Measurements from ENCODE around the gene PGA3. TPM values are rescaled to one million over a fixed set of nuclear protein-coding genes. Genes with fewer than 3 reads are reported as not detected.

PGA3 gene
- total RNA-seq, 1 experiment from 2014 or later = not detected

GRCh38 chr11:61164606-61165424 lies 38.5 kb upstream of the PGA3 start:
- intact Hi-C loops (cut with micrococcal nuclease) = no loop called here
- Histone ChIP-seq H2AFZ (ENCODE audit: low read depth, low read length, poor library complexity, severe bottlenecking) (no peak overlapping the region), H3K27me3 (ENCODE audit: insufficient read depth, low read length) (no peaks in the 10 kb centered on the region), H3K4me3 (replicated peaks in 1 of 2; ENCODE audit: low read depth in 1 of 2, low read length in 2 of 2) (no peak overlapping the region), H3K27ac (ENCODE audit: low read depth, low read length) (no peak overlapping the region), H3K36me3 (ENCODE audit: control insufficient read depth in 1 of 2, insufficient read depth in 2 of 2, low read length in 2 of 2) (no peaks in the 10 kb centered on the region), H3K4me2 (ENCODE audit: low read length) (no peak overlapping the region), H3K9ac (ENCODE audit: low read length) (no peak overlapping the region), H3K79me2 (ENCODE audit: insufficient read depth, low read length) (peaks cover 11% of the 10 kb centered on the region), H3K9me2 (ENCODE audit: insufficient read depth) (no peaks in the 10 kb centered on the region), H4K20me1 (ENCODE audit: insufficient read depth) (no peaks in the 10 kb centered on the region), H3K9me3 (ENCODE audit: control insufficient read depth in 1 of 2, insufficient read depth in 1 of 2, low read depth in 1 of 2, low read length in 2 of 2) (no peaks in the 10 kb centered on the region), H3K4me1 (ENCODE audit: control insufficient read depth in 1 of 2, insufficient read depth in 2 of 2, low read length in 2 of 2) (peaks cover 10 to 26% of the 10 kb centered on the region in 2 experiments; a peak in 3 of 4 replicates)
- ChIA-PET RAD21 (ENCODE audit: low non-redundant PET in 1 of 2, low total read pairs in 2 of 2, uncharacterized antibody in 2 of 2, unreplicated experiment in 2 of 2) (no interaction called here), CTCF (no interaction called here), POLR2A (no interaction called here)
- DNase-seq (ENCODE audit: low read depth, low spot score) = no peak
- BruUV-seq (replicated peaks) = no TSS peak
- no peak for TF ChIP-seq ATF3 (IDR thresholded peaks at IDR 0.05)
- TF ChIP-seq EZH2phosphoT487 (IDR thresholded peaks at IDR 0.05; ENCODE audit: borderline replicate concordance) = no peak
- no peak for TF ChIP-seq POLR2AphosphoS5 (IDR thresholded peaks at IDR 0.05; ENCODE audit: low read depth, low read length)
- TF ChIP-seq SIN3A (IDR thresholded peaks at IDR 0.05; ENCODE audit: low read depth) = no peak
- TF ChIP-seq ZBTB33 (IDR thresholded peaks at IDR 0.05; ENCODE audit: extremely low read depth, insufficient replicate concordance, low read length) = no peak
- TF ChIP-seq RAD21 (IDR thresholded peaks at IDR 0.05; ENCODE audit: low read depth) = no peak
- no peak for TF ChIP-seq CTCF (IDR thresholded peaks at IDR 0.05 in 2 of 3, conservative IDR thresholded peaks at IDR 0.05 in 1 of 3; ENCODE audit: borderline replicate concordance in 1 of 3, insufficient read depth in 1 of 3, low read depth in 2 of 3, low read length in 2 of 3)
- no peak for TF ChIP-seq ZNF274 (IDR thresholded peaks at IDR 0.05; ENCODE audit: low read depth, low read length)
- TF ChIP-seq TCF7L2 (IDR thresholded peaks at IDR 0.05; ENCODE audit: borderline replicate concordance, extremely low read depth, insufficient read depth, insufficient read length) = no peak
- TF ChIP-seq FOSL1 (IDR thresholded peaks at IDR 0.05; ENCODE audit: low read depth) = no peak
- no peak for TF ChIP-seq JUND (IDR thresholded peaks at IDR 0.05)
- no peak for TF ChIP-seq ELF1 (IDR thresholded peaks at IDR 0.05; ENCODE audit: borderline replicate concordance, low read depth)
- no peak for TF ChIP-seq YY1 (IDR thresholded peaks at IDR 0.05; ENCODE audit: extremely low read depth, insufficient replicate concordance, low read depth, low read length)
- TF ChIP-seq EGR1 (IDR thresholded peaks at IDR 0.05; ENCODE audit: low read depth) = no peak
- no peak for TF ChIP-seq CEBPB (IDR thresholded peaks at IDR 0.05; ENCODE audit: low read depth)
- TF ChIP-seq ZFX (IDR thresholded peaks at IDR 0.05) = no peak
- TF ChIP-seq SRF (IDR thresholded peaks at IDR 0.05; ENCODE audit: low read depth) = no peak
- TF ChIP-seq REST (IDR thresholded peaks at IDR 0.05; ENCODE audit: low read depth) = no peak
- no peak for TF ChIP-seq CBX3 (IDR thresholded peaks at IDR 0.05; ENCODE audit: low read depth)
- no peak for ATAC-seq
